Measurements from ENCODE around the gene SOX18.

GRCh38 chr20:64078934-64079272 lies 29.5 kb upstream of the SOX18 start:
- TF ChIP-seq YY1 (IDR thresholded peaks at IDR 0.05; ENCODE audit: insufficient read depth, insufficient read length) (no peak), SUZ12 (IDR thresholded peaks at IDR 0.05; ENCODE audit: extremely low read depth, insufficient read depth, insufficient read length) (no peak), ZNF274 (IDR thresholded peaks at IDR 0.05; ENCODE audit: low read depth, low read length) (no peak)

All from NT2/D1 (cell line).